AG04450 (cell line): ENCODE data around the gene KISS1. TPM values are rescaled to one million over a fixed set of nuclear protein-coding genes. Genes with fewer than 3 reads are reported as not detected.

Experiments used
- CTCF ChIA-PET: fragments of 300-600, 350-600 bp; formaldehyde crosslinking; extraction: SDS; loops from one replicate; lab custom pipeline; 2022; ENCODE audit warnings: antibody characterized with exemption, inconsistent platforms; lab: Charles Lee
- POLR2A ChIA-PET: fragments of 350-600 bp; formaldehyde crosslinking; extraction: SDS; loops from one replicate; lab custom pipeline; 2021; ENCODE audit warnings: antibody characterized with exemption, inconsistent platforms; lab: Yijun Ruan, JAX
- DNase-seq: peaks from one replicate; pipeline ENCODE4 v3.0.0-alpha.2; 2011; ENCODE audit warnings: low read depth, low spot score
- H3K27ac ChIP-seq: one replicate; pipeline ENCODE4 v1.5.1; 2012; ENCODE audit warnings: low read depth, low read length, control low read depth
- H3K27me3 ChIP-seq: one replicate; pipeline ENCODE4 v1.6.0; 2012; ENCODE audit warnings: low read length; ENCODE audit not compliant: control insufficient read depth, insufficient read depth
- H3K4me3 ChIP-seq: 2 replicates; pipeline ENCODE4 v1.5.1; 2011; ENCODE audit warnings: mild to moderate bottlenecking, low read depth, low read length, control low read depth
- H3K9me3 ChIP-seq: 2 replicates; pipeline ENCODE4 v1.5.1; 2012; ENCODE audit warnings: low read length; ENCODE audit not compliant: control insufficient read depth, insufficient read depth
- polyA plus RNA-seq: library from polyadenylated mRNA; depleted of rRNA; stranded (reverse); fragments of >200 nt; gene quantifications from 2 replicates; pipeline ENCODE4 v1.2.3, GENCODE V29; 2011
- TF ChIP-seq, protein P1 (sequence below): IDR thresholded peaks from 2 replicates; pipeline ENCODE4 v1.5.1; 2011; ENCODE audit warnings: low read depth, low read length, control low read depth, inconsistent platforms

Gene KISS1
- polyA plus RNA-seq, 1 experiment: 3.4 TPM

- TF ChIP-seq, protein P1, sequence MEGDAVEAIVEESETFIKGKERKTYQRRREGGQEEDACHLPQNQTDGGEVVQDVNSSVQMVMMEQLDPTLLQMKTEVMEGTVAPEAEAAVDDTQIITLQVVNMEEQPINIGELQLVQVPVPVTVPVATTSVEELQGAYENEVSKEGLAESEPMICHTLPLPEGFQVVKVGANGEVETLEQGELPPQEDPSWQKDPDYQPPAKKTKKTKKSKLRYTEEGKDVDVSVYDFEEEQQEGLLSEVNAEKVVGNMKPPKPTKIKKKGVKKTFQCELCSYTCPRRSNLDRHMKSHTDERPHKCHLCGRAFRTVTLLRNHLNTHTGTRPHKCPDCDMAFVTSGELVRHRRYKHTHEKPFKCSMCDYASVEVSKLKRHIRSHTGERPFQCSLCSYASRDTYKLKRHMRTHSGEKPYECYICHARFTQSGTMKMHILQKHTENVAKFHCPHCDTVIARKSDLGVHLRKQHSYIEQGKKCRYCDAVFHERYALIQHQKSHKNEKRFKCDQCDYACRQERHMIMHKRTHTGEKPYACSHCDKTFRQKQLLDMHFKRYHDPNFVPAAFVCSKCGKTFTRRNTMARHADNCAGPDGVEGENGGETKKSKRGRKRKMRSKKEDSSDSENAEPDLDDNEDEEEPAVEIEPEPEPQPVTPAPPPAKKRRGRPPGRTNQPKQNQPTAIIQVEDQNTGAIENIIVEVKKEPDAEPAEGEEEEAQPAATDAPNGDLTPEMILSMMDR: no peak
- Histone ChIP-seq H3K4me3 (peak overlapping the region; percentile 67), H3K9me3 (no peaks in the 10 kb centered on the region), H3K27ac (no peak overlapping the region), H3K27me3 (peaks cover 12% of the 10 kb centered on the region)
- CTCF ChIA-PET: interaction anchor here (0.7 to 2.8 kb wide), 4 partner anchors 10 to 246 kb away, joined by 4 to 12 read pairs (median 8); no protein-coding TSS in a partner anchor
- POLR2A ChIA-PET: interaction anchor here (0.6 kb wide), 1 partner anchor 13 kb away, joined by 3 read pairs; no protein-coding TSS in a partner anchor
- DNase-seq: no peak
Measured at GRCh38 chr1:204152310-204153044, 43.8 kb downstream of the KISS1 start.

DNA sequence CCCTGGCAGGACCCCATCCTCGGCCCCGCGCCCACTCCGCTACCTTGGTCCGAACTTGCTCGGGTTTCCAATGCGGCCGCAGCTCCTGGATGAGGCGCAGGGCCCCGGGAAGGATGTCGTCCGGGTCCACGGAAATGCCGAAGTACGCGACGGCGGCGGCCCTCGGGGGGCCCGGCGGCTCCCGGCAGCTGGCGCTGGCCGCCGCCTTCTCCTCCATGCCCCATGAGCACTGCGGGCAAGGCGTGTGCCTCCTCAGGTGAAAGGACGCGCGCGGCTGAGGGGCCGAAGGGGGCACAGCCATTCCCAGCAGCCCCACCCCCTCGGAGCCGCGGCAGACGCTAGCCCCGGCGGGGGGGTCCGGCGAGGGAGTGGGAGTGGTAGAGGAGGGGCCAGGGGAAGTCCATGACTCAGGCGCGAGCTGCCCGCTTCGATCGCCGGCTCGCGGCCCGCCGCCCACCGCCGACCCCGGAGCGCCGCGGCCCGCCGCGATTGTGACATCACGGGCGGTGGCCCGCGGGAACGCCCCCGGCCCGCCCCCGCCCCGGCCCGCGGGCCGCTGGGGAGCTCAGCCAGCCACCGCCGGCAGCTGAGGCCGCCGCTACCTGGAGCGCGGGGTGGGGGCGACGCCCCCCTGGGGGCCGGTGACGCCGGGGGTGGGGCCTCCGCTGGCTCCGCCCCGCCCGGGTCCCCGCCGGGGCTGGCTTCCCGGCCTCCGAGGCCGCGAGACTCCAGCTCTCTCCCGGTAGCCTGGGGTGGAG, 44.6 kb downstream of the KISS1 start, which contains the start of gene ETNK2:
TSS of gene ETNK2 (minus strand) at position 493 of the 758 bp plus-strand sequence. CDS start at position 301, 192 bp downstream.
- ChIA-PET POLR2A (interaction anchor here (0.6 kb wide), 1 partner anchor 13 kb away, joined by 3 read pairs; no protein-coding TSS in a partner anchor), CTCF (interaction anchor here (0.7 to 2.8 kb wide), 5 partner anchors 11 to 247 kb away, joined by 3 to 12 read pairs (median 5); no protein-coding TSS in a partner anchor)
- no peak for DNase-seq
- H3K27ac ChIP-seq: no peak within 1 kb of the TSS
- TF ChIP-seq, protein P1: no peak
- H3K27me3 ChIP-seq: peaks cover 11% of the 10 kb centered on the region
- peak within 1 kb of the TSS; percentile 67 for H3K4me3 ChIP-seq
- H3K9me3 ChIP-seq: no peaks in the 10 kb centered on the region

DNA sequence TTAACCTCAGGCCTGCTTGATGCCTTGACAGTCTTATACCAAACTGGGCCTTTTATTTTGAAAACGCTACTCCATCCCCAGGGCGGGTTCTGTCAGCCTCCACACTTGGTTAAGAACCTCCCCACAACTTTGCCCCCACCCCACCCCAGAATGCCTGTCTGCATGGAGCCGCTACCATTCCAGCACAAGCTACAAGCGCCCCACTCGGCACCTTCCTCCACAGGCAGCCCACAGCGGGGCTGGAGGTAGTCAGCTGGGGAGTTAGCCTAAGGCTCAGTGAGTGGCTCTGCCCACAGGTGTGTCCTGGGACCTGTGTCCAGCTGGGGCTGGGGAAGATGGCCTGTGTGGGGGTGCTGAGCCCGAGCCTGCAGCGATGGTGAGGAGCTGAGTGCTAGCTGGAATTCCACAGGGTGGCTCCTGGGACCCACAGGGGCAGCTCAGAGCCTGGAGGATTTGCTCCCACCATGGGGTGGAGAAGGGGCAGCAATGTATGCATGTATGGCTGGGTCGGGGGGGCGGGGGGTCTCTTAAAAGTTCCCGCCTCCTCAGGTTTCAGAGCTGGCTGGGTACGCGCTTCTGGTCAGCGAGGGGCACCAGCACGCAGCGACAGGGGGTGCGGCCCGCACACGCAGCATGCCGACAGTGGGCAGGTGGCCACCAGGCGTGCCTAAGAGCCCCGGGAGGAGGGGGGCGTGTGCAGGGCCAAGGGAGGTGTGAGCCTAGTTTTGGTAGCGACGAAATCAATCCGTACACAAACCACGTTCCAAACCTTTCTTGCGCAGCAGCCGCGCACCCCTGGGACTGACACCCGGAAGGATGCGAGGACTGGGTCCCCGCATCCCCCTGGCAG, 45.4 kb downstream of the KISS1 start:
- POLR2A ChIA-PET: no interaction called here
- peak overlapping the region; percentile 67 for H3K4me3 ChIP-seq
- CTCF ChIA-PET: interaction anchor here (0.6 to 2.8 kb wide), 6 partner anchors 12 to 248 kb away, joined by 3 to 12 read pairs (median 4); no protein-coding TSS in a partner anchor
- H3K9me3 ChIP-seq: no peaks in the 10 kb centered on the region
- no peak overlapping the region for H3K27ac ChIP-seq
- H3K27me3 ChIP-seq: peaks cover 8% of the 10 kb centered on the region
- no peak for DNase-seq
- TF ChIP-seq, protein P1: no peak

DNA sequence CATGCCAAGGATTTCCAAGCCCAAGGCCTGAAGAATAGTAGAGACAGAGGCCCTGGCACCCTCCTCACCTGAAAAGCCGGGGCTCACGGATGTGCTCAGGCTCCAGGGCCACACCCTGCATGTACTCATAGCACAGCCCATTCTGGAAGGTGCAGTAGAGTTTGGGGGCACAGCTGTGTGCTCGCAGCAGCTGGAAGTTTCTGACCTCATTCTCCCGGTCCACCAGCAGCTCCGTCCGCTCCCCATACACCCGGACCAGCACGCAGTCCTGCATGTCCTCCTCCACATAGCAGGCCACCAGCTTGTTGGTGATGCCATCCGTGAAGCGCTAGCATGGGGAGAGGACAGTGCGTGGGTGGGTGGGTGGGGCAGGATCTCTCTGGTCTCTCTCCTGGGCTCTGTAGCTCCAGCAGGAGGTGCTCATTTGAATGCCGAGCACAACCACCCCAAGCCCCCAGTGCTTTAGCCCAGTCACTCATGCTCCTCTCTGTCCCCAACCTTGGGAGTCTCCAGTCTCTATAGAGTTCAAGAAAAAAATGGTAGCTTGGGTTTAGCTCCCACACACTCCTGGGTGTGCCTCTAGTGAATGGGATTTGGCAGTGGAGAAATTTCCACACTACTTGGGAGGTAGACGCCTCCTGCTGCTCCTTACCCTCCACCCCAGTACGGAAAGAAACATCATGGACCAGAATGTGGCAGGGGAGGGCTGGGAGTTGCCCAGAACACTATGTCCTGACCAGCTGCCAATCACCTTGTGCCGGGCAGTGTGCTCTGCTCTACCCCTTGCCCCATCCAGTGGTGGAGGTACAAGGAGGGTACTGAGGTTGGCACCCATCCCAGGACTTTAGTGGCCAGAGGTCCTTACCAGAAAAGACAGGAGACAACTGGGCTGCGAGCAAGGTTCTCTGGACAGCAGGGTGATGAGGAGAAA, 46.4 kb downstream of the KISS1 start:
- no peak overlapping the region for H3K4me3 ChIP-seq
- no peak for DNase-seq
- no peak overlapping the region for H3K27ac ChIP-seq
- no peaks in the 10 kb centered on the region for H3K9me3 ChIP-seq
- ChIA-PET CTCF (interaction anchor here (0.9 to 1.0 kb wide), 2 partner anchors 58 to 214 kb away, joined by 3 read pairs; no protein-coding TSS in a partner anchor), POLR2A (no interaction called here)
- TF ChIP-seq, protein P1: no peak
- H3K27me3 ChIP-seq: peaks cover 3% of the 10 kb centered on the region
